ENCODE measurements around the gene HNRNPM.
A peak's percentile ranks its signal among the peaks of the same experiment; 100 is the strongest.

HNRNPM gene

GRCh38 chr19:8489561-8490394 is 45.0 kb downstream of the HNRNPM start:
- peak; percentile 14 for DNase-seq

DNA sequence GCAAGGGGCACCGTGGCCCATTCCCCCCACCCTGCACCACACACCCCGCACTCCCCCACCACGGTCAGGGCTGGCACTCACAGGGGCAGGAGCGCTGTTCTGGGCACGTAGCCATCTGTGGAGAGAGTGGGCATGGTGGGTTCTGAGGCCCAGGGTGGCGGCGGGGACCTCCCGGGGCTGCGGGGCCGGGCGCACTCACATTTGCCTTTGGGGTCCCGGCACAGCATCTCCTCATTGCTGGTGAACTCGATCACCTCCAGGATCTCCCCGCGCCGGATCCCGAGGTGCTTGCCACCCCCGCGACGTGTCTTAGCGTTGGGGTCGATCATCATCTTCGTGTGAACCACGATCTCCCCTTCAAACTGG is 45.6 kb downstream of the HNRNPM start:
- no peak for DNase-seq

- DNase-seq: no peak
Measured at GRCh38 chr19:8490873-8491272, 46.1 kb downstream of the HNRNPM start.

DNA sequence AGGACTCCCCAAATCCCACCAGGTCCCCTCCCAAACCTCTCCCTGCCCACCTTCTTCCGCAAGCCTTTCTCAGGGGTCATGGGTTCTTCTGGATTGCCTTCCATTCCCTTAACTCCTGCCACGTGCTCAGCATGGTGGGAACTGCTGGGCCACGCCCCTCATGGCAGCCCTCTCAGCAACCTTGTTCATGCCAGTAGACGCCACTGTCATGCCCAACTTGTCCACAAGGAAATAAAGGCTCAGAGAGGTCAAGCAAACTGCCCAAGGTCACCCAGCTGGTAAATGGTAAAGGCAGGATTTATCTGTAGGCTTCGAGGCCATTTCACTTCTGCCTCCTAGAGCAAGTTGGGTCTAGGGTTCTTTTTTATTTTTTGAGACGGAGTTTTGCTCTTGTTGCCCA is 46.8 kb downstream of the HNRNPM start:
- no peak for DNase-seq

GRCh38 chr19:8494158-8494557 is 49.4 kb downstream of the HNRNPM start:
- no peak for DNase-seq

GRCh38 chr19:8498295-8498694 is 53.5 kb downstream of the HNRNPM start:
- no peak for DNase-seq

- DNase-seq: no peak
Measured at GRCh38 chr19:8499048-8499833, 54.5 kb downstream of the HNRNPM start.

DNA sequence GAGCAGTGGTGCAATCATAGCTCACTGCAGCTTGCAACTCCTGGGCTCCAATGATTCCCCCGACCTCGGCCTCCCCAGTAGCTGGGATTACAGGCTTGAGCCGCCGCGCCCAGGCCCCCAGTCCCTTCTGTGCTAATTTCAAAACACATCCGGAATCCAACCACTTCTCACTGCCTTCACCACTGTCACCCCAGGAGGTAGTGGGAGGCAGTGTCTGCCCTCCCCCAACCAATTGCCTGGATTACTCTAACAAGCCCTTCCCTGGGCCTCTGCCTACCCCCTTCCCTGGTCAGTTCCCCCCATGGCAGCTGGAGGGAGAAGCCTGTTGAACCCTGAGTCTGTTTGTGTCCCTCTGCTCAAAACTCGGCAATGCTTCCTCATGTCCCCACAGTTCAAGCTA is 55.4 kb downstream of the HNRNPM start:
- DNase-seq: no peak

DNA sequence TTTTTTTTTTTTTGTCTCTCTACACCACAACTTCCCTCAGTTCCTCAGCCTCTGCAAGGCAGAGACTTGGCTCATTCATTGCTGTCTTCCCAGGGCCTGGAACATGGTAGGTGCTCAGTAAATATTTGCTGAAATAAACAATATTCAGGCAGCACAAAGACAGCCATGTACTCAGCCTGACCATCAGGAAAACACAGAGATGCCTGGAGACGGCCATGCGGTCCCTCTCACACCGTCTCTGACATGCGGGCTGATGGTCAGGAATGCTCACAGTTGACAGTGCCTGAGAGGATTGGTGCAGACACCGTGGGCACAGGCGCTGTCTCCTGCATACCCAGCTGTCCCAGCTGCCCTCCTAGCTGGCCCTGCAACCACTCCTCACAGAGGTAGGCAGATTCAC is 56.7 kb downstream of the HNRNPM start:
- no peak for DNase-seq

- no peak for DNase-seq
Measured at GRCh38 chr19:8501981-8502380, 57.2 kb downstream of the HNRNPM start.

DNA sequence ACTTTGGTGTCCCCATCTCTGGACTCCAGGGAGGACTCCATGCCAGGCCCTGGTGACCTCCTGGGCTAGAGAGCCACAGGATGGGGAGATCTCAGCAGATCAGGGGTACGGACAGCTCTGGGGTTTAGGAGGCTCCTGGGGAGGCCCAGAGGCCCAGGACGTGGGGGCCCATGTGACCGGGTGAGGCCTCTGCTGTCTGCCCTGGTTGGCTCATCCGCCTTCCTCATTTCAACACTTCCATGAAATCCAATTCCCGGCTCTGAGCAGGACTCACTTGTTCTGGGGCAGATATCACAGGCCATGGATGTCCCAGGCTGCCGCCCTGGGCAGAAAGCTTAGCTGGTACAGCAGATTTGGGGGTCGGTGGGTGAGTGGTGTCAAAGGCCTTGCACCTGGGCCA is 58.7 kb downstream of the HNRNPM start:
- DNase-seq: no peak

DNA sequence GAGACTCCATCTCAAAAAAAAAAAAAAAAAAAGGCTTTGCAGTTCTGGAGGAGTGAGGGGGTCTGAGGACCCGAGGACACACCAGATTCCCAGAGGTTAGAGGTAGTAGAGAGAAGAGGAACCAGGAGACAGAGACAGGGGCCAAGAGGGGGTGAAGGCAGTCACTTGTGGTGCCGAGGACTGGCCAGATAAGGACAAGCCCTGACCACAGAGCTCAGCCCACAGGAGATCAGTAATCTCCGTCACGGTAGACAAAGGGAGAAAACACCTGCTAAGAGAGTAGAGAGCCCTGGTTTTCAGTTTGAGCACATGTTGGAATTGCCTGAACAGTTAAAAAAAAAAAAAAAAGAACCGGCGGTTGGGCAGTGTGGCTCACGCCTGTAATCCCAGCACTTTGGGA is 59.4 kb downstream of the HNRNPM start:
- DNase-seq: no peak

DNA sequence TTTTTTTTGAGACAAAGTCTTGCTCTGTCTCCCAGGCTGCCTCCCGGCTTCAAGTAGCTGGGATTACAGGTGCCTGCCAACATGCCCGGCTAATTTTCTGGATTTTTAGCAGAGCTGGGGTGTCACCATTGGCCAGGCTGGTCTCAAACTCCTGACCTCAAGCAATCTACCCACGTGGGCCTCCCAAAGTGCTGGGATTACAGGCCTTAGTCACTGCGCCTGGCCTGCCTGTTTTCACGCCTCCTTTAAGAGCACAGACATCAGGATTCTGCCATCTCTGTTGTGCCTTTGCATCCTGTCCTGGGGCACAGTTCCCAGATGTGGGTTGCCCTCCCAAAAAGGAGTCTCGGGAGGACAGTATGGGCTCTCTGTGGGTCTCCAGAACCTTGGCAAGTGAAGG is 60.1 kb downstream of the HNRNPM start:
- no peak for DNase-seq

GRCh38 chr19:8505680-8506401 is 61.1 kb downstream of the HNRNPM start:
- DNase-seq: peak; percentile 52

GRCh38 chr19:8506402-8506957 is 61.7 kb downstream of the HNRNPM start:
- DNase-seq: no peak

GRCh38 chr19:8510589-8511115 is 65.9 kb downstream of the HNRNPM start:
- no peak for DNase-seq

GRCh38 chr19:8511573-8512101 is 66.9 kb downstream of the HNRNPM start:
- DNase-seq: no peak

- DNase-seq: no peak
Measured at GRCh38 chr19:8512115-8512967, 67.6 kb downstream of the HNRNPM start.

- DNase-seq: no peak
Measured at GRCh38 chr19:8513036-8513686, 68.4 kb downstream of the HNRNPM start.

GRCh38 chr19:8513687-8514504 is 69.1 kb downstream of the HNRNPM start, which contains the start of gene ZNF414:
Gene ZNF414, minus strand, starts transcription at chr19:8514167. Its CDS starts 121 bp downstream, at chr19:8514046.
- peak; percentile 80 for DNase-seq

Measured in NCI-H2029 treated with DMSO at 0.1 percent for 48 hours (cell line).